ENCODE results near the gene AQP12A. TPM values are rescaled to one million over a fixed set of nuclear protein-coding genes. Genes with fewer than 3 reads are reported as not detected.

AQP12A gene
- total and polyA plus RNA-seq, 3 experiments from 2014 or later = not detected

GRCh38 chr2:240736281-240737250 is 44.9 kb downstream of the AQP12A start:
- H3K27ac ChIP-seq (ENCODE audit: low read depth, low read length) = no peak overlapping the region
- Mint-ChIP-seq H3K4me1 (peaks cover 2 to 12% (median 3%) of the 10 kb centered on the region in 3 donors), H3K36me3 (no peaks in the 10 kb centered on the region), H3K27me3 (peaks cover 0 to 2% of the 10 kb centered on the region in 2 donors), H3K4me3 (no peak overlapping the region), H3K27ac (no peak overlapping the region), H3K9me3 (no peaks in the 10 kb centered on the region)
- H3K9me3 ChIP-seq (ENCODE audit: low read length) = no peaks in the 10 kb centered on the region
- ChIA-PET CTCF (no interaction called here), POLR2A (no interaction called here)
- no peak overlapping the region for H3K4me3 ChIP-seq (ENCODE audit: low read length)
- DNase-seq = no peak
- H3K4me1 ChIP-seq (ENCODE audit: insufficient read depth, low read length) = no peaks in the 10 kb centered on the region
- H3K27me3 ChIP-seq (ENCODE audit: insufficient read depth, low read length, poor library complexity, severe bottlenecking) = no peaks in the 10 kb centered on the region
- H3K36me3 ChIP-seq (ENCODE audit: insufficient read depth, low read length) = no peaks in the 10 kb centered on the region

- H3K9me3 Mint-ChIP-seq = no peaks in the 10 kb centered on the region
- POLR2A ChIA-PET = no interaction called here
- no peak overlapping the region for H3K4me3 ChIP-seq (ENCODE audit: low read length)
- H3K27ac ChIP-seq (ENCODE audit: low read depth, low read length) = no peak overlapping the region
- H3K27me3 Mint-ChIP-seq = peaks cover 0 to 3% of the 10 kb centered on the region in 2 donors
- CTCF ChIA-PET = no interaction called here
- H3K9me3 ChIP-seq (ENCODE audit: low read length) = no peaks in the 10 kb centered on the region
- H3K27me3 ChIP-seq (ENCODE audit: insufficient read depth, low read length, poor library complexity, severe bottlenecking) = no peaks in the 10 kb centered on the region
- no peak overlapping the region for H3K4me3 Mint-ChIP-seq
- H3K4me1 ChIP-seq (ENCODE audit: insufficient read depth, low read length) = no peaks in the 10 kb centered on the region
- H3K4me1 Mint-ChIP-seq = peaks cover 2 to 12% (median 3%) of the 10 kb centered on the region in 3 donors
- peak overlapping the region in 2 of 8 donors; percentile 73 to 89 for H3K27ac Mint-ChIP-seq
- no peaks in the 10 kb centered on the region for H3K36me3 Mint-ChIP-seq
- H3K36me3 ChIP-seq (ENCODE audit: insufficient read depth, low read length) = no peaks in the 10 kb centered on the region
- no peak for DNase-seq
Measured at GRCh38 chr2:240737512-240737911, 45.8 kb downstream of the AQP12A start.

GRCh38 chr2:240737958-240738357 is 46.3 kb downstream of the AQP12A start:
- Mint-ChIP-seq H3K27ac (peak overlapping the region in 1 of 8 donors; percentile 60), H3K36me3 (no peaks in the 10 kb centered on the region), H3K27me3 (peaks cover 0 to 3% of the 10 kb centered on the region in 2 donors), H3K9me3 (no peaks in the 10 kb centered on the region), H3K4me1 (peaks cover 2 to 12% (median 3%) of the 10 kb centered on the region in 3 donors), H3K4me3 (no peak overlapping the region)
- ChIA-PET POLR2A (no interaction called here), CTCF (no interaction called here)
- Histone ChIP-seq H3K4me3 (ENCODE audit: low read length) (no peak overlapping the region), H3K27ac (ENCODE audit: low read depth, low read length) (no peak overlapping the region), H3K27me3 (ENCODE audit: insufficient read depth, low read length, poor library complexity, severe bottlenecking) (no peaks in the 10 kb centered on the region), H3K9me3 (ENCODE audit: low read length) (no peaks in the 10 kb centered on the region), H3K4me1 (ENCODE audit: insufficient read depth, low read length) (no peaks in the 10 kb centered on the region), H3K36me3 (ENCODE audit: insufficient read depth, low read length) (no peaks in the 10 kb centered on the region)
- no peak for DNase-seq

GRCh38 chr2:240739797-240740196 is 48.1 kb downstream of the AQP12A start:
- Mint-ChIP-seq H3K4me1 (peaks cover 2 to 12% (median 3%) of the 10 kb centered on the region in 3 donors), H3K27ac (peak overlapping the region in 5 of 8 donors; percentile 26 to 92 (median 81))
- DNase-seq = peak; percentile 3 to 61 (median 30)

GRCh38 chr2:240741091-240741490 is 49.4 kb downstream of the AQP12A start:
- H3K9me3 ChIP-seq (ENCODE audit: low read length) = no peaks in the 10 kb centered on the region
- DNase-seq = no peak
- no peak overlapping the region for H3K27ac ChIP-seq (ENCODE audit: low read depth, low read length)
- H3K36me3 Mint-ChIP-seq = no peaks in the 10 kb centered on the region
- H3K27ac Mint-ChIP-seq = peak overlapping the region in 2 of 8 donors; percentile 66 to 75
- no peak overlapping the region for H3K4me3 ChIP-seq (ENCODE audit: low read length)
- H3K4me1 Mint-ChIP-seq = peaks cover 2 to 12% (median 3%) of the 10 kb centered on the region in 3 donors
- no peaks in the 10 kb centered on the region for H3K9me3 Mint-ChIP-seq
- H3K36me3 ChIP-seq (ENCODE audit: insufficient read depth, low read length) = no peaks in the 10 kb centered on the region
- peaks cover 0 to 5% of the 10 kb centered on the region in 2 donors for H3K27me3 Mint-ChIP-seq
- POLR2A ChIA-PET = no interaction called here
- no peaks in the 10 kb centered on the region for H3K27me3 ChIP-seq (ENCODE audit: insufficient read depth, low read length, poor library complexity, severe bottlenecking)
- no peaks in the 10 kb centered on the region for H3K4me1 ChIP-seq (ENCODE audit: insufficient read depth, low read length)
- no peak overlapping the region for H3K4me3 Mint-ChIP-seq
- CTCF ChIA-PET = no interaction called here

More at GRCh38 chr2:240739797-240740196, 48.1 kb downstream of the AQP12A start:
- ChIA-PET POLR2A (no interaction called here), CTCF (no interaction called here)
- no peak overlapping the region for H3K27ac ChIP-seq (ENCODE audit: low read depth, low read length)
- no peaks in the 10 kb centered on the region for H3K36me3 ChIP-seq (ENCODE audit: insufficient read depth, low read length)
- Mint-ChIP-seq H3K9me3 (no peaks in the 10 kb centered on the region), H3K4me3 (peak overlapping the region; percentile 12 to 61 (median 46)), H3K36me3 (no peaks in the 10 kb centered on the region), H3K27me3 (peaks cover 0 to 5% of the 10 kb centered on the region in 2 donors)
- no peaks in the 10 kb centered on the region for H3K27me3 ChIP-seq (ENCODE audit: insufficient read depth, low read length, poor library complexity, severe bottlenecking)
- no peak overlapping the region for H3K4me3 ChIP-seq (ENCODE audit: low read length)
- H3K9me3 ChIP-seq (ENCODE audit: low read length) = no peaks in the 10 kb centered on the region
- no peaks in the 10 kb centered on the region for H3K4me1 ChIP-seq (ENCODE audit: insufficient read depth, low read length)

- CTCF ChIA-PET = no interaction called here
- DNase-seq = no peak
- Histone ChIP-seq H3K4me1 (ENCODE audit: insufficient read depth, low read length) (no peaks in the 10 kb centered on the region), H3K36me3 (ENCODE audit: insufficient read depth, low read length) (no peaks in the 10 kb centered on the region), H3K27me3 (ENCODE audit: insufficient read depth, low read length, poor library complexity, severe bottlenecking) (no peaks in the 10 kb centered on the region), H3K4me3 (ENCODE audit: low read length) (no peak overlapping the region), H3K9me3 (ENCODE audit: low read length) (no peaks in the 10 kb centered on the region), H3K27ac (ENCODE audit: low read depth, low read length) (no peak overlapping the region)
- Mint-ChIP-seq H3K9me3 (no peaks in the 10 kb centered on the region), H3K27me3 (peaks cover 0 to 4% of the 10 kb centered on the region in 2 donors), H3K36me3 (no peaks in the 10 kb centered on the region), H3K4me1 (peaks cover 2 to 12% (median 3%) of the 10 kb centered on the region in 3 donors), H3K27ac (no peak overlapping the region), H3K4me3 (no peak overlapping the region)
- POLR2A ChIA-PET = no interaction called here
Measured at GRCh38 chr2:240742602-240743095, 51.0 kb downstream of the AQP12A start.

GRCh38 chr2:240745456-240745855 is 53.8 kb downstream of the AQP12A start:
- Histone ChIP-seq H3K4me1 (ENCODE audit: insufficient read depth, low read length) (no peaks in the 10 kb centered on the region), H3K27ac (ENCODE audit: low read depth, low read length) (no peak overlapping the region), H3K36me3 (ENCODE audit: insufficient read depth, low read length) (no peaks in the 10 kb centered on the region), H3K4me3 (ENCODE audit: low read length) (no peak overlapping the region), H3K27me3 (ENCODE audit: insufficient read depth, low read length, poor library complexity, severe bottlenecking) (no peaks in the 10 kb centered on the region), H3K9me3 (ENCODE audit: low read length) (no peaks in the 10 kb centered on the region)
- H3K27me3 Mint-ChIP-seq = peaks cover 0 to 4% of the 10 kb centered on the region in 2 donors
- DNase-seq = no peak
- ChIA-PET CTCF (no interaction called here), POLR2A (no interaction called here)
- H3K4me3 Mint-ChIP-seq = no peak overlapping the region
- H3K36me3 Mint-ChIP-seq = no peaks in the 10 kb centered on the region
- no peaks in the 10 kb centered on the region for H3K9me3 Mint-ChIP-seq
- H3K4me1 Mint-ChIP-seq = no peaks in the 10 kb centered on the region
- H3K27ac Mint-ChIP-seq = no peak overlapping the region

- no peaks in the 10 kb centered on the region for H3K36me3 Mint-ChIP-seq
- H3K27me3 Mint-ChIP-seq = peaks cover 0 to 4% of the 10 kb centered on the region in 2 donors
- H3K27ac Mint-ChIP-seq = no peak overlapping the region
- Histone ChIP-seq H3K36me3 (ENCODE audit: insufficient read depth, low read length) (no peaks in the 10 kb centered on the region), H3K27ac (ENCODE audit: low read depth, low read length) (no peak overlapping the region), H3K9me3 (ENCODE audit: low read length) (no peaks in the 10 kb centered on the region), H3K4me1 (ENCODE audit: insufficient read depth, low read length) (no peaks in the 10 kb centered on the region), H3K27me3 (ENCODE audit: insufficient read depth, low read length, poor library complexity, severe bottlenecking) (no peaks in the 10 kb centered on the region), H3K4me3 (ENCODE audit: low read length) (no peak overlapping the region)
- CTCF ChIA-PET = interaction anchor here (1.6 kb wide), 1 partner anchor 10 kb away, joined by 5 read pairs; no protein-coding TSS in a partner anchor
- H3K4me3 Mint-ChIP-seq = no peak overlapping the region
- POLR2A ChIA-PET = no interaction called here
- no peaks in the 10 kb centered on the region for H3K9me3 Mint-ChIP-seq
- no peak for DNase-seq
- no peaks in the 10 kb centered on the region for H3K4me1 Mint-ChIP-seq
Measured at GRCh38 chr2:240745962-240746361, 54.3 kb downstream of the AQP12A start.
